HL-60 (cell line): ENCODE results near the gene MAP2K6.

Experiments used
- DNase-seq, 2 experiments: peaks; one replicate each; pipeline ENCODE4 v3.0.0-alpha.2; 2010 to 2020; ENCODE audit warnings: low read depth in 1 of 2, low spot score in 1 of 2
- H3K27ac ChIP-seq: fragments of 250-450 bp; sonication (Bioruptor Pico); replicated peaks from 2 replicates; pipeline ENCODE4 v1.5.1; 2020; ENCODE audit warnings: mild to moderate bottlenecking, moderate library complexity
- H3K27me3 ChIP-seq: fragments of 250-450 bp; sonication (Bioruptor Pico); 2 replicates; pipeline ENCODE4 v1.5.1; 2021; ENCODE audit warnings: mild to moderate bottlenecking, moderate library complexity; ENCODE audit not compliant: insufficient read depth, poor library complexity, severe bottlenecking
- H3K4me3 ChIP-seq: replicated peaks from 2 replicates; pipeline ENCODE4 v1.5.1; 2011; ENCODE audit warnings: mild to moderate bottlenecking, control low read depth, low read length; ENCODE audit not compliant: insufficient read depth
- GABPA ChIP-seq: IDR thresholded peaks from 2 replicates; pipeline ENCODE4 v1.6.1; 2012; ENCODE audit warnings: low read depth
- POLR2AphosphoS5 ChIP-seq: IDR thresholded peaks from 2 replicates; pipeline ENCODE4 v1.6.1; 2012; ENCODE audit warnings: low read depth
- SPI1 ChIP-seq: IDR thresholded peaks from 2 replicates; pipeline ENCODE4 v1.6.1; 2012; ENCODE audit warnings: low read depth, mild to moderate bottlenecking, borderline replicate concordance
- TF ChIP-seq, protein P1 (sequence below): IDR thresholded peaks from 2 replicates; pipeline ENCODE4 v1.6.1; 2012; ENCODE audit warnings: low read depth; ENCODE audit not compliant: insufficient replicate concordance
- TF ChIP-seq, protein P2 (sequence below): IDR thresholded peaks from one replicate; pipeline ENCODE4 v1.5.1; 2011; ENCODE audit warnings: low read length, control low read depth, inconsistent platforms; ENCODE audit not compliant: insufficient read depth

Gene MAP2K6

DNA sequence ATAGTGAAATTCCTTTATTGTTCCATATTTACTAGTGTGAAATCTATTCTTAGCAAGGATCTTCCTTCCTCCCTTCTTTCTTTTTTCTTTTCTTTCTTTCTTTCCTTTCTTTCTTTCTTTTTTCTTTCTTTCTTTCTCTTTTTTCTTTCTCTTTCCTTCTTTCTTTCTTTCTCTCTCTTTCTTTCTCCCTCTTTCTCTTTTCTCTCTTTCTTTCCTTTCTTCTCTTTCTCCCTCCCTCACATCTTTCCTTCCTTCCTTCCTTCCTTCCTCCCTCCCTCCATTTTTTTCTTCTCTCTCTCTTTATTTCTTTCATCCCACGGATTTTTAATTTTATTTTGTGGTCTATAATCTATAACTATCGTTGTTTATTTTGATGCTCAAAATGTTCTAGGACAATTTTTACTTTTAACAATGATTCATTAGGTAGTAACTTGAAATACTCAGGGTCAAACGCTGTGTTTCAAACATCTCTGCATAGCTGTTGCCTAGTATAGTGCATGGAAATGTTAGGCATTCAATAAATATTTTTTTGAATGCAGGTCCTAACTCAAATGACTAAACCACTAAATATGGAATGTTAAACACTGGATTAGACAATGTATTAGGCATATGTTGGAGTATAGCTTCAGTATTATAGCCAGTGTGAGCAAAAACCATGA, 178.3 kb downstream of the MAP2K6 start:
- H3K27ac ChIP-seq, result no peak overlapping the region
- TF ChIP-seq, protein P1, sequence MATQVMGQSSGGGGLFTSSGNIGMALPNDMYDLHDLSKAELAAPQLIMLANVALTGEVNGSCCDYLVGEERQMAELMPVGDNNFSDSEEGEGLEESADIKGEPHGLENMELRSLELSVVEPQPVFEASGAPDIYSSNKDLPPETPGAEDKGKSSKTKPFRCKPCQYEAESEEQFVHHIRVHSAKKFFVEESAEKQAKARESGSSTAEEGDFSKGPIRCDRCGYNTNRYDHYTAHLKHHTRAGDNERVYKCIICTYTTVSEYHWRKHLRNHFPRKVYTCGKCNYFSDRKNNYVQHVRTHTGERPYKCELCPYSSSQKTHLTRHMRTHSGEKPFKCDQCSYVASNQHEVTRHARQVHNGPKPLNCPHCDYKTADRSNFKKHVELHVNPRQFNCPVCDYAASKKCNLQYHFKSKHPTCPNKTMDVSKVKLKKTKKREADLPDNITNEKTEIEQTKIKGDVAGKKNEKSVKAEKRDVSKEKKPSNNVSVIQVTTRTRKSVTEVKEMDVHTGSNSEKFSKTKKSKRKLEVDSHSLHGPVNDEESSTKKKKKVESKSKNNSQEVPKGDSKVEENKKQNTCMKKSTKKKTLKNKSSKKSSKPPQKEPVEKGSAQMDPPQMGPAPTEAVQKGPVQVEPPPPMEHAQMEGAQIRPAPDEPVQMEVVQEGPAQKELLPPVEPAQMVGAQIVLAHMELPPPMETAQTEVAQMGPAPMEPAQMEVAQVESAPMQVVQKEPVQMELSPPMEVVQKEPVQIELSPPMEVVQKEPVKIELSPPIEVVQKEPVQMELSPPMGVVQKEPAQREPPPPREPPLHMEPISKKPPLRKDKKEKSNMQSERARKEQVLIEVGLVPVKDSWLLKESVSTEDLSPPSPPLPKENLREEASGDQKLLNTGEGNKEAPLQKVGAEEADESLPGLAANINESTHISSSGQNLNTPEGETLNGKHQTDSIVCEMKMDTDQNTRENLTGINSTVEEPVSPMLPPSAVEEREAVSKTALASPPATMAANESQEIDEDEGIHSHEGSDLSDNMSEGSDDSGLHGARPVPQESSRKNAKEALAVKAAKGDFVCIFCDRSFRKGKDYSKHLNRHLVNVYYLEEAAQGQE, result no peak
- no peak overlapping the region for H3K4me3 ChIP-seq
- no peak for DNase-seq
- H3K27me3 ChIP-seq, result no peaks in the 10 kb centered on the region

DNA sequence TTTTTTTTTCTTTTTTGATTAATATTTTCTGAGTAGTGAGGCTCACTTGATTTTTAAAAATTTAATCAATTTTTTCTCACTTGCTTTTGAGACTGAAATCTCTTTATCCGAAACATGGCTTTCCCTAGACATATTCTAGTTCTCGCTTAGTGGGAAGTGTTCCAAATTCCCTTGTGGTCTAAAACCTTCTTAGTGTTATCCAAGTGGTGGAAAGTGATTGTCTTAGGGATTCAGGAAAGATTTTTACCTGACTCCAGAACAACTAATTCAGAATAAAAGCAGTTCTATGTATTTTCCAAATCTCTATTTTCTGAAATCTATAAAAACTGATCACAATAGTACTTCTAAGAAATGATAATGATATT, 178.8 kb downstream of the MAP2K6 start:
- TF ChIP-seq GABPA, result no peak
- TF ChIP-seq, protein P2, sequence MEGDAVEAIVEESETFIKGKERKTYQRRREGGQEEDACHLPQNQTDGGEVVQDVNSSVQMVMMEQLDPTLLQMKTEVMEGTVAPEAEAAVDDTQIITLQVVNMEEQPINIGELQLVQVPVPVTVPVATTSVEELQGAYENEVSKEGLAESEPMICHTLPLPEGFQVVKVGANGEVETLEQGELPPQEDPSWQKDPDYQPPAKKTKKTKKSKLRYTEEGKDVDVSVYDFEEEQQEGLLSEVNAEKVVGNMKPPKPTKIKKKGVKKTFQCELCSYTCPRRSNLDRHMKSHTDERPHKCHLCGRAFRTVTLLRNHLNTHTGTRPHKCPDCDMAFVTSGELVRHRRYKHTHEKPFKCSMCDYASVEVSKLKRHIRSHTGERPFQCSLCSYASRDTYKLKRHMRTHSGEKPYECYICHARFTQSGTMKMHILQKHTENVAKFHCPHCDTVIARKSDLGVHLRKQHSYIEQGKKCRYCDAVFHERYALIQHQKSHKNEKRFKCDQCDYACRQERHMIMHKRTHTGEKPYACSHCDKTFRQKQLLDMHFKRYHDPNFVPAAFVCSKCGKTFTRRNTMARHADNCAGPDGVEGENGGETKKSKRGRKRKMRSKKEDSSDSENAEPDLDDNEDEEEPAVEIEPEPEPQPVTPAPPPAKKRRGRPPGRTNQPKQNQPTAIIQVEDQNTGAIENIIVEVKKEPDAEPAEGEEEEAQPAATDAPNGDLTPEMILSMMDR, result no peak
- TF ChIP-seq, protein P1, result no peak
- no peak for TF ChIP-seq SPI1
- TF ChIP-seq POLR2AphosphoS5, result no peak
- H3K27ac ChIP-seq, result no peak overlapping the region

DNA sequence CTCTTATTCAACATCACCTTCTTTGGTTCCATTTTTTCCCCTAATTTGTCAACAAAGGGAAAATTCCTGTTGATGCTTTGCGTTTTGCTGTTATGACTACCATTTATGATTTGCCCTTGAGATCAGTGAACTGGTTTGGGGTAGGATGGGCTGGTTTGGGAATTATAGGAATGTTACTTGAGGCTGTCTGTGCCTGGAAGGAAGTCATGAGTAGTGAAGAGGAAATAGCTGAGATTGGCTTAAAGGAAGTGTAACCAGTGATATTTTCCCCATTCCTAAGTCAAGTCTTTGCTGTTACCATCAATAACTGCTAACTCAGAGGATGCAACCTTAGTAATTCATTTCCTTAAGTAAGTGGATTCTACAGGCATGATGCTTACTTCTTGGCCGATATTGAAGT, 179.2 kb downstream of the MAP2K6 start:
- Histone ChIP-seq H3K4me3 (no peak overlapping the region), H3K27ac (no peak overlapping the region), H3K27me3 (no peaks in the 10 kb centered on the region)
- TF ChIP-seq POLR2AphosphoS5 (no peak), SPI1 (no peak), GABPA (no peak)
- TF ChIP-seq, protein P1, result no peak
- TF ChIP-seq, protein P2, result no peak
- DNase-seq, result no peak

More for the DNA sequence above, 178.8 kb downstream of the MAP2K6 start:
- Histone ChIP-seq H3K4me3 (no peak overlapping the region), H3K27me3 (no peaks in the 10 kb centered on the region)
- DNase-seq, result no peak

DNA sequence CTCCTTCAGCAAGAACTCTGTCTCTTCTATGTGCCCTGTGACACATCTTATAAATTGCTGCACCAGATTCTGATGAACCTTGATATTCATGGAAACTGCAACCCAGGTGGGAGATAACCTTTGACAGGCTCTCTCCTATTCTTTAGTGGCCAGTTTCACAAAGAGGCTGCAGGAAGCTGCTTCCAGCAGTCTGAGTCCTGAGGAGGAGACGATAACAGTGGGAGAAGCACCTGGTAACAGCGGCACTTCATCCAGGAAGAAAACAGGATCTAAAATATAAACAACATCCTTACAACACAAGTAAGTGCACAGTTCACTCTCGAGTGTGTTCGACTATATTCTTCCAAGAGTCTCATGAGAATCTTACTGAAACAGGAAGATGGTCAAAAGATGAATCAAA, 180.1 kb downstream of the MAP2K6 start:
- no peak overlapping the region for H3K27ac ChIP-seq
- TF ChIP-seq SPI1, result no peak
- TF ChIP-seq, protein P2, result no peak
- TF ChIP-seq POLR2AphosphoS5, result no peak
- no peak for TF ChIP-seq GABPA
- TF ChIP-seq, protein P1, result no peak
- DNase-seq, result no peak
- H3K27me3 ChIP-seq, result no peaks in the 10 kb centered on the region
- H3K4me3 ChIP-seq, result no peak overlapping the region
